ENCODE measurements around the gene MAML1.
"Not testable (repeated sequence)": the region's sequence is repeated elsewhere in the genome, so short reads cannot be mapped to it uniquely, and the experiment has no call there.

MAML1 gene

DNA sequence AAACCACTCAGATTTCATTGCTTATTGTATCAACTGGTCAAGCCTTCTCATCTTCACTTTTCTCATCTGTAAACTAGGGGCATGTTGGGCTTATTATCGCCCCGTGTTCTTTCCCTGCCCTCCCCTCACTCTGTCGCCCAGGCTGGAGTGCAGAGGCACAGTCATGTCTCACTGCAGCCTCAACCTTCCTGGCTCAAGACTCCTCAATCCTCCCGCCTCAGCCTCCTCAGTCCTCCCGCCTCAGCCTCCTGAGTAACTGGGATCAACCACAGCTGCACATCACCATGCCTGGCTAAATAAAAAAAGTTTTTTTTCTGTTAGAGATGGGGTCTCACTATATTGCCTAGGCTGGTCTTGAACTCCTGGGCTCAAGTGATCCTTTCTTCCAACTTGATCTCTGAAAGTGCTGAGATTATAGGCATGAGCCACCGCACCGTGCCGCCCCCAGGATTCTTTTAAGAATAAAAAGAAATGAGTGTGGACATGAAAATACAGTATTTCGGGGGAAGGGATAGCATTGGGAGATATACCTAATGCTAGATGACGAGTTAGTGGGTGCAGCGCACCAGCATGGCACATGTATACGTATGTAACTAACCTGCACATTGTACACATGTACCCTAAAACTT, 2.0 kb downstream of the MAML1 start:
- no peak for DNase-seq

- no peak for DNase-seq
Measured at GRCh38 chr5:179738742-179739141, 6.1 kb downstream of the MAML1 start.

GRCh38 chr5:179744106-179744505, 11.5 kb downstream of the MAML1 start:
- not testable (repeated sequence) for DNase-seq

- DNase-seq: no peak
Measured at GRCh38 chr5:179746872-179747271, 14.2 kb downstream of the MAML1 start.

DNA sequence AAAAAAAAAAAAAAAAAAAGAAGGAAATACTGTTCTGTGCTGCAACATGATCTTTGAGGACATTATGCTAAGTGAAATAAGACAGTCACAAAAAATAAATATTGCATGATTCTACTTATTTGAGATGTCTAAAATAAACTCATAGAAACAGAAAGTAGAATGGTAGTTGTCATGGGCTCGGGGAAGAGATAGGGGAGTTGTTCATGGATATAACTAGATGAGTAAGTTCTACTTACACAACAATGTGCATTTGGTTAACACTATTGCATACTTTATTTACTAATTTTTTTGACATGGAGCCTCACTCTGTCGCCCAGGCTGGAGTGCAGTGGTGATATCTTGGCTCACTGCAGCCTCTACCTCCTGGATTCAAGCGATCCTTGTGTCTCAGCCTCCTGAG, 15.2 kb downstream of the MAML1 start:
- no peak for DNase-seq

GRCh38 chr5:179749857-179750508, 17.4 kb downstream of the MAML1 start:
- no peak for DNase-seq

DNA sequence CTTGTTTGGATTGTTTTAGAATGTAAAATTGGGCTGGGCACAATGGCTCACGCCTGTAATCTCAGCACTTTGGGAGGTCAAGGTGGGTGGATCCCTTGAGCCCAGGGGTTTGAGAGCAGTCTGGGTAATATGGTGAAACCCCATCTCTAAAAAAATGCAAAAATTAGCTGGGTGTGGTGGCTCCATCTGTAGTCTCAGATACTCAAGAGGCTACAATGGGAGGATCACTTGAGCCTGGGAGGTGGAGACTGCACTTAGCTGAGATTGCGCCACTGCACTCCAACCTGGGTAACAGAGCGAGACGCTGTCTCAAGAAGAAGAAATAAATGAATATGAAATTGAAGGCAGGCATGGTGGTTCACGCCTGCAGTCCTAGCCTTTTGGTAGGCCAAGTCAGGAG, 21.3 kb downstream of the MAML1 start:
- no peak for DNase-seq

- no peak for DNase-seq
Measured at GRCh38 chr5:179755022-179755421, 22.4 kb downstream of the MAML1 start.

- no peak for DNase-seq
Measured at GRCh38 chr5:179758955-179759354, 26.3 kb downstream of the MAML1 start.

DNA sequence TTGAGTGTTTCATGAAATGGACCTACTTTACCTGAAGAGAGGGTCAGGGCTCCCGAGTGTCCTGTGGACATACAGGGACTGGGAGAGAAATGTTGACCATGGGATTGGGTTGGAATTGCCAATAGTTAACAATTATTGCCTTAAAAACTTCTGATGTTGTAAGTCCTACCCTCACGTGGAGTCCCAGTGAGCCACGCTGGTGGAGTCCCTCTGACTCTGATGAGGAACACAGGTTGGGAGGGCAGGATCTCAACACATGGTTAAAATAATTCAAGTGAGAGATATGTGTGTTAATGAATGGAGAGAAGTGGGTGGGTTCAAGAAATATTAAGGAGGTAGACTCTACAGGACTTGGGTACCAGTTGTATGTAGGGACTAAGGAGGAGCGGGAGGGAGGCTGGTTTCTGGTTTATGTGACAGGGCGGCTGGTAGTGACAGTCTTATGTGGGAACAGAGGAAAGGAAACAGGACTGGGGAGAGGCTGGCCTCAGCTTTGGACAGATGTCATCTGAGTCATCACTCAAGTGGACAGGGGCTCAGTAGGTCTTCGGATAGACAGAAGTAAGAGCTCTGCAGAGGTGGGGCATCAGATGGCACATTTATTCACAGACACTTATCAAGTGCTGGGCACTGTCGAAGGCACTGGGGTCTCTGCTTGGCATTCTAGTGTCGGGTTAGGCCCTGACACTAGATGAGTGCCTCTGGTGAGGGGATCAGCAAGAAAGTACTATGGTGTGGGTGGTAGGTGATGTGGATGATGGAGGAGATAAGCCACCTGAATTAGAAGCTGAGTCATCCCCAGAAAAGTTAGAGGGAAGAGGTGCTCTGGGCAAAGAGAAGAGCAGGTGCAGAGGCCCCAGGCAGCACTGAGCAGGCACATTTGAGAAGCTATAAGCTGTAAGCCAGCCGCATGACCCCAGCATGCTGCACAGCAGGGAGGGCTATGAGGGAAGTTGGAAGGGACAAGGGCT, 27.2 kb downstream of the MAML1 start:
- DNase-seq: no peak

- DNase-seq: no peak
Measured at GRCh38 chr5:179762079-179762780, 29.6 kb downstream of the MAML1 start.

GRCh38 chr5:179762781-179763176, 30.2 kb downstream of the MAML1 start:
- DNase-seq: no peak

DNA sequence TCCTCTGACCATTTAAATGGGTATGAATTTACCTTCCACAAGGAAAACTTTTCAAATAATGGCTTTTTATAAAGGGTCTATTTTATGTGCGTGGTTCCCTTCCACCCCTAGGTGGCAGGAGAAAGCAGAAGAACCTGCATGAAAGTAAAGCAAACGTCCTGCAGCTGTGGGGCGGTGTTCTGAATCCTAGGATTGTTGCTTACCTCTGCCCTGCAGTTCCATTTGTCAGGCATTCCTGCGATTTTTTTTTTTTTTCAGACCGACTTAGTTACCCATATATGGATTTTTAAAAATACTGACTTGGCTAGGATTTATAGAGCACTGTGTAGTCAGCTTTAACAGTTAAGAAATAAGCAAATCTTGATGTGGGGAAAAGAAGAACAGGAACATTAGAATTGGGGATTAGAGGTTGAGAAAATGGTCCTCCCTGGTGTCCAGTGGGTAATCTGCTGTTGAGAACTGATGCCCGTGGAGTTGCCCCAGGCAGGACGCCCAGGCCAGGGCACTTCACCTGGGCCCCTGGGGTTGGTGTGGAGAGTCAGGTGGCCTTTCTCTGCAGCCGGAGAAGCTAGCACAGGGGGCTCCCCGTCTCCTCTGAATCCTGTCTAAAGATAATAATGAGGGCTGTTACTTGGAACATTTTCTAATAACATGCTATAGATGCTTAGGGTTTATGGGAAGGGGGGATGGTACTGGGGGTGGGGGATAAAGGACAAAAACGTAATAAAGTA, 30.8 kb downstream of the MAML1 start:
- peak; percentile 47 for DNase-seq

GRCh38 chr5:179764056-179764455, 31.4 kb downstream of the MAML1 start:
- no peak for DNase-seq

DNA sequence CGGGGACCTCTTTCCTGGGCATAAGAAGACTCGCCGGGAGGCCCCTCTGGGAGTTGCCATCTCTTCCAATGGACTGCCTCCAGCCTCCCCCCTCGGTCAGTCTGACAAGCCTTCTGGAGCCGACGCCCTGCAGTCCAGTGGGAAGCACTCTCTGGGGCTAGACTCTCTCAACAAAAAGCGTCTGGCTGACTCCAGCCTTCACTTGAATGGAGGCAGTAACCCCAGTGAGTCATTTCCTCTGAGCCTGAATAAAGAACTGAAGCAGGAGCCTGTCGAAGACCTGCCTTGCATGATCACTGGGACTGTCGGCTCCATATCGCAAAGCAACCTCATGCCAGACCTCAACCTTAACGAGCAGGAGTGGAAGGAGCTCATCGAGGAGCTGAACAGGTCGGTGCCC, 32.8 kb downstream of the MAML1 start:
- DNase-seq: peak; percentile 83

DNA sequence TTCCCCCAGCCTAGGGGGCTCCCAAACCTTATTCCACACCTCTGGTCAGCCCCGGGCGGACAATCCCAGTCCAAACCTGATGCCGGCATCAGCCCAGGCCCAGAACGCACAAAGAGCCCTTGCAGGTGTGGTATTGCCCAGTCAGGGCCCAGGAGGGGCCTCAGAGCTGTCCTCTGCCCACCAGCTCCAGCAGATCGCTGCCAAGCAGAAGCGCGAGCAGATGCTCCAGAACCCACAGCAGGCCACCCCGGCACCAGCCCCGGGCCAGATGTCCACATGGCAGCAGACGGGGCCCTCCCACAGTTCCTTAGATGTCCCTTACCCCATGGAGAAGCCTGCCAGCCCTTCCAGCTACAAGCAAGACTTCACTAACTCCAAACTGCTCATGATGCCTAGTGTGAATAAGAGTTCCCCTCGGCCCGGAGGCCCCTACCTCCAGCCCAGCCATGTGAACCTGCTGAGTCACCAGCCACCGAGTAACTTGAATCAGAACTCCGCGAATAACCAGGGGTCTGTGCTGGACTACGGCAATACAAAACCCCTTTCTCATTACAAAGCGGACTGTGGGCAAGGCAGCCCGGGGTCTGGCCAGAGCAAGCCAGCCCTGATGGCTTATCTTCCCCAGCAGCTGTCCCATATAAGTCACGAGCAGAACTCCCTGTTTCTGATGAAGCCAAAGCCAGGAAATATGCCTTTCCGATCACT, 33.6 kb downstream of the MAML1 start:
- DNase-seq: no peak

- DNase-seq: no peak
Measured at GRCh38 chr5:179766726-179767455, 34.3 kb downstream of the MAML1 start.

- DNase-seq: no peak
Measured at GRCh38 chr5:179767496-179768100, 35.0 kb downstream of the MAML1 start.

GRCh38 chr5:179768326-179769085, 35.9 kb downstream of the MAML1 start:
- DNase-seq: no peak

DNA sequence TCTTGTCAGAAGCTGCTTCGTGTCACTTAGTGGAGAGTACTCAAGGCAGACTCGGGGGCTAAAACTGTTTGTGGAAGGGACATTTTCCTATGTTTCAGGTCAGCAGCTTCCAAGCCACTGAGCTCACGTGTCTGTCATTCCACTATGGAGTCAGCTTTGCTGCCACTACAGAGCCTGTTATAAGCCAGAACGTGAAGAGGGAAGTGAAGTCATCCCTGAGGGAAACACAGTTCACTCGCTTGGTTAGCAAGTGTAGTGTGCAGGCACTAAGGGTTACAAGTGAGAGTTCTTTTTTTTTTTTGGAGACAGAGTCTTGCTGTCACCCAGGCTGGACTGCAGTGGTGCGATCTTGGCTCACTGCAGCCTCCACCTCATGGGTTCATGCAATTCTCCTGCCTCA, 36.6 kb downstream of the MAML1 start:
- DNase-seq: no peak

Measured in NCI-H226 (cell line).